ENCODE measurements around the gene JMJD1C. TPM values are rescaled to one million over a fixed set of nuclear protein-coding genes. Genes with fewer than 3 reads are reported as not detected.

JMJD1C gene
- total and polyA plus RNA-seq, 12 donors, result 36.0 to 124 (median 57.2) TPM

GRCh38 chr10:63413429-63413828 lies 52.3 kb downstream of the JMJD1C start:
- Histone ChIP-seq H3K4me3 (no peak overlapping the region), H3K27me3 (no peaks in the 10 kb centered on the region), H3K9me3 (replicated peaks in 1 of 3) (no peaks in the 10 kb centered on the region), H3K4me1 (replicated peaks in 1 of 2) (peaks cover 3 to 24% of the 10 kb centered on the region in 2 donors), H3K27ac (no peak overlapping the region), H3K36me3 (replicated peaks in 1 of 2) (no peaks in the 10 kb centered on the region)
- TF ChIP-seq POLR2A (IDR thresholded peaks at IDR 0.05), result no peak
- TF ChIP-seq CTCF (IDR thresholded peaks at IDR 0.05), result no peak
- intact Hi-C loops (cut with DNase I), result no loop called here
- 59 to 87% (median 85%) methylated on average over 3 of the region's 3 CpGs for WGBS, 4 donors
- no peak for DNase-seq

GRCh38 chr10:63412304-63412703 lies 53.5 kb downstream of the JMJD1C start:
- Histone ChIP-seq H3K9me3 (replicated peaks in 1 of 3) (no peaks in the 10 kb centered on the region), H3K4me3 (no peak overlapping the region), H3K36me3 (replicated peaks in 1 of 2) (no peaks in the 10 kb centered on the region), H3K27ac (no peak overlapping the region), H3K27me3 (no peaks in the 10 kb centered on the region), H3K4me1 (replicated peaks in 1 of 2) (peaks cover 3 to 18% of the 10 kb centered on the region in 2 donors)
- TF ChIP-seq CTCF (IDR thresholded peaks at IDR 0.05) (no peak), POLR2A (IDR thresholded peaks at IDR 0.05) (no peak)
- intact Hi-C loops (cut with DNase I), result no loop called here
- DNase-seq, result no peak
- 94 to 98% (median 97%) methylated on average over 5 of the region's 5 CpGs for WGBS, 4 donors

- Histone ChIP-seq H3K27me3 (no peaks in the 10 kb centered on the region), H3K36me3 (replicated peaks in 1 of 2) (no peaks in the 10 kb centered on the region), H3K27ac (no peak overlapping the region), H3K9me3 (replicated peaks in 1 of 3) (no peaks in the 10 kb centered on the region), H3K4me1 (replicated peaks in 1 of 2) (peaks cover 2 to 4% of the 10 kb centered on the region in 2 donors), H3K4me3 (no peak overlapping the region)
- 91 to 95% (median 93%) methylated on average over 1 of the region's 1 CpG for WGBS, 4 donors
- intact Hi-C loops (cut with DNase I), result no loop called here
- no peak for DNase-seq
- TF ChIP-seq CTCF (IDR thresholded peaks at IDR 0.05) (no peak), POLR2A (IDR thresholded peaks at IDR 0.05) (no peak)
These were observed 55.1 kb downstream of the JMJD1C start for GRCh38 chr10:63410633-63411032.

GRCh38 chr10:63409465-63410027 lies 56.2 kb downstream of the JMJD1C start:
- no peak overlapping the region for H3K27ac ChIP-seq
- no peak for DNase-seq
- no peaks in the 10 kb centered on the region for H3K4me1 ChIP-seq (replicated peaks in 1 of 2)
- H3K27me3 ChIP-seq, result no peaks in the 10 kb centered on the region
- no peak for TF ChIP-seq POLR2A (IDR thresholded peaks at IDR 0.05)
- no peak for TF ChIP-seq CTCF (IDR thresholded peaks at IDR 0.05)
- no peak overlapping the region for H3K4me3 ChIP-seq
- 86 to 93% (median 89%) methylated on average over 2 of the region's 2 CpGs for WGBS, 4 donors
- intact Hi-C loops (cut with DNase I), result no loop called here
- no peaks in the 10 kb centered on the region for H3K36me3 ChIP-seq (replicated peaks in 1 of 2)
- no peaks in the 10 kb centered on the region for H3K9me3 ChIP-seq (replicated peaks in 1 of 3)

Measured in adrenal gland (tissue), 12 donors.